Subcutaneous adipose tissue (tissue), 4 donors: ENCODE data around the gene LPGAT1. TPM values are rescaled to one million over a fixed set of nuclear protein-coding genes. Genes with fewer than 3 reads are reported as not detected.

Source experiments
- total RNA-seq, 4 donors: library from RNA; depleted of rRNA; stranded (reverse); fragments of >200 nt; gene quantifications; one replicate each; pipeline ENCODE4 v1.1.0, GENCODE V29; 2016
- TF ChIP-seq, protein P1 (sequence below): fragments of 450-650 bp; IDR thresholded peaks from one replicate; pipeline ENCODE4 v1.5.1; 2016; ENCODE audit warnings: low read depth, mild to moderate bottlenecking, control low read depth, antibody characterized with exemption, moderate library complexity

The LPGAT1 gene
- total RNA-seq, 4 donors from 2014 or later: 57.8 to 131 (median 73.7) TPM

DNA sequence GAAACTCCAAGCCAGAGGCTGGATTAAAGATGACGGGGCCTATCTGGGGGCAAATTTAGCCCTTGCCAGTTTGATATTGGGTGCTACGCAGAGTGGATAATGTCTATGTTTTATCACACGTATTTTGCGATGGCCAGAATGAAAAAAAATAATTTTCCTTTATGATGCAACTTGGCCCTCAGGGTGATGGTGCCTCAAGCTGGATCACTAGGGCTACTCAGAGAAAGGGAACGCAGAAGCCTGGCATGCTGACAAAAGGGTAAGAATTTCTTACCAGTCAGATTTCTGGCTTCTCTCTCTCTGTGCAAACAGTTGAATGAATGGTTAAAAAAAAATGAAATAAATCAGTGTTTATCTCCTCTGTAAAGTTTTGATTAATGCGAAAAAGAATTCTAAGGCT is 122.6 kb downstream of the LPGAT1 start:
- TF ChIP-seq, protein P1, sequence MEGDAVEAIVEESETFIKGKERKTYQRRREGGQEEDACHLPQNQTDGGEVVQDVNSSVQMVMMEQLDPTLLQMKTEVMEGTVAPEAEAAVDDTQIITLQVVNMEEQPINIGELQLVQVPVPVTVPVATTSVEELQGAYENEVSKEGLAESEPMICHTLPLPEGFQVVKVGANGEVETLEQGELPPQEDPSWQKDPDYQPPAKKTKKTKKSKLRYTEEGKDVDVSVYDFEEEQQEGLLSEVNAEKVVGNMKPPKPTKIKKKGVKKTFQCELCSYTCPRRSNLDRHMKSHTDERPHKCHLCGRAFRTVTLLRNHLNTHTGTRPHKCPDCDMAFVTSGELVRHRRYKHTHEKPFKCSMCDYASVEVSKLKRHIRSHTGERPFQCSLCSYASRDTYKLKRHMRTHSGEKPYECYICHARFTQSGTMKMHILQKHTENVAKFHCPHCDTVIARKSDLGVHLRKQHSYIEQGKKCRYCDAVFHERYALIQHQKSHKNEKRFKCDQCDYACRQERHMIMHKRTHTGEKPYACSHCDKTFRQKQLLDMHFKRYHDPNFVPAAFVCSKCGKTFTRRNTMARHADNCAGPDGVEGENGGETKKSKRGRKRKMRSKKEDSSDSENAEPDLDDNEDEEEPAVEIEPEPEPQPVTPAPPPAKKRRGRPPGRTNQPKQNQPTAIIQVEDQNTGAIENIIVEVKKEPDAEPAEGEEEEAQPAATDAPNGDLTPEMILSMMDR: no peak

DNA sequence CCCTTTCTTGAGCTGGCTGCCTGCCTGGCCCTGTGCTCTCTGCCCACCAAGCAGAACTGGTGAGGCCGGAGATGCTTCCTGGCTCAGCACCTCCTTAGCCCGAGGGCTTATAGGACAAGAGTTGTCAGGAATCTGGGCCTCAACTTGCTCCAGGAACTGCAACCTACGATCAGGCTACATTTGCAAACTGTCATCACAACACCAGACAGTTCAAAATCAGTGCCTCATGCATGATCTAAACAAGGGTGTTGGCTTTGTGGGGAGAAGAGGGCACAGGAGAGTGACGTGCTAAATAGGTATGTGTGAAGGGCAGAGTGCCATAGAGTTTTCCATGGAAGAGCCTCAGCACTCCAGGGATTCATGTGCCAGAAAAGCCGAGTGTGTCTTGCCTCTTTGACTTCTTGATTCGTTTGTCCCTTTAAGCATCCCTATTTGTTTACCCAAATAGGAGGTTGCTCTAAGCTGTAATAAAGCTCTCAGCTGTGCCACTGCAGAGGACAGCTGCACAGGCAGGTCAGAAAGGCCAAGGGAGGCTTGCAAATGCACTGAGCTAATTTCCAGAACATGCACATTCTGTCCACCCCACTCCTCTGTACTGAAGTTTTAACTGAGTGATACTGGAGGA is 125.0 kb downstream of the LPGAT1 start:
- TF ChIP-seq, protein P1: no peak

DNA sequence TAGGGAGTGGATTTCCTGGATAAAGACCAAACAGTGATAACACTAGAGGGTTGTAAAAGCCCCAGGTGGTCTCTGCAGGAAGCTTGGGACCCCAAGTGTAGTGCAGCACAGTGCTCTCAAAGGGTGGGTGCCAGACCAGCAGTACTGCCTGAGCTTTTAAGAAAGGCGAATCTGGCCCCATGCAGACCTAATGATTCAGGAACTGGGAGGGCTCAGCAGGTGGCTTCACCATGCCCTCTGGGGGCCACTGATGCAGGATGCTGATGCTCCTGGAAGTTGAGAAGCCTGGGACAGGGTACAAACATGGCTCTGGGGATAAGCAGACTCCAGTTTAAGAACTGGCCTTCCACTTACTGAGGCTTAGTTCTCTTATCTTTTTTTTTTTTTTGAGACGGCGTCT is 126.0 kb downstream of the LPGAT1 start:
- TF ChIP-seq, protein P1: no peak

DNA sequence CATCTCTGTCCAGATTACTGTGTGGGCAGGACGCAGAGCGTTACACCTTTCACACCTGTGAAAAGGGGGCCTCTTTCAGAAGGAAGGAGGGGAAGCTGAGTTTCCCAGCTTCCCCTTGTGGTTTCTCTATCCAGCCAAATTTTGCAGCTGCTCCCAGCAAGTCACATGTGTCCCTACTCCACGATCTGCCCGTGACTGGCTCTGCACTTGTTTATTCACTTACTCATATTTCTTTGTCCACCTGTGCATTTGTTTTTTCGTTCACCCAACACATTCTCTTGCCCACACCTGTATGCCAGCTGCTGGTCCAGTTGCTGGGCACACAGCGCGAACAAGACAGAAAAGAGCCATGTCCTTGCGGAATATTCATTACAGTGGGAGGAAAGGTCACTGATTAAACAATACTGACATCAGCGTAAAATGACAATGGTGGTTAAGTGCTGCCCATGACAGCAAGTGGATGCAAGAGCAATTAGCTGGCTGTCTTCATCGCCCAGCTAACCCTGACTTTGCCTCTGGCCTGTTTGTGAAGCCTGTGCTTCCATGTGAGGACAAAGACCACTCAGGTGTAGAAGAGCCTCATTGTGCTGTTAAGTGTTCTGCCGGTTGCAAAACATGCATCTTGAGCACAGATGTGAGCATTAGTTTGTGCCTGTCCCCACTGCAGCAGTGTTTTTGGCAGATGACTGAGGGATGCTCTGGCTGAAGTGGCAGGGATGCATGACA is 126.6 kb downstream of the LPGAT1 start:
- TF ChIP-seq, protein P1: no peak

DNA sequence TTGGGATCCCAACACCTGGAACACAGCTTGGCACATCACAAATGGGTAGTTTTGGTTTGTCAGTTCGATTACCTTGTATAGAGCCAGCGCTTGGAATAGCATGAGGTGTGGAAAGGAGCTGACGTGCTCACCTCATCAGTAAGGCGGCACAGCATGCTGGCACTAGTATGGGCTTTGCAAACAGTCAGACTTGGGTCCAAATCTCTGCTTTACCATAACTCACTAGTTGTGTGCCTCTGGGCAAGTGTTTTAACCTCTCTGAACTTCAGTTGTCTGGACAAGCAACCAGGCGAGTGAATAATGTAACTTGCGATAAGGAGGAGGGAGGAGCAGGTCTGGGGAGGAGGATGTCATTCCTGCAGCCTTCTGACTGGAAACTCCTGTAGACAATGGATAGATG is 128.8 kb downstream of the LPGAT1 start:
- TF ChIP-seq, protein P1: no peak

DNA sequence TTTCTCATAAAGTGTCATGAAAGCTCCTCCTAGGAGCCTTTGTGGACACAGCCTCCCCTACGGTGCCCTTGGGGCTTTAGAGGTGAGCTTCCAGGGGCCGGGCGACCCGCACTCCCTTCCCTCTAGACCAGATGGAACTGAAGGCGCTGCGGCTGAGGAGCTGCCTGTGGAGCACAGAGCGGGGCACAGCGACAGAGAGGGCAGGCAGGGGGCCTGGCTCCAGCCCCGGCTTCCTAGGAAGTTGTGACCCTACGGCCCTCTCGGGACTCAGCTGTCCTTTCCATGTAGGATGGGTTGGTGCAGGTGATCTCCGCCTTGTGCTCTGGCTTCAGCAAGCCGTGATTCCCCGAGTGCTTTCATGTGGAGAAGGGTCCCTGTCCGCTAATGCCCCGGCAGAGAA is 131.5 kb downstream of the LPGAT1 start:
- TF ChIP-seq, protein P1: no peak

DNA sequence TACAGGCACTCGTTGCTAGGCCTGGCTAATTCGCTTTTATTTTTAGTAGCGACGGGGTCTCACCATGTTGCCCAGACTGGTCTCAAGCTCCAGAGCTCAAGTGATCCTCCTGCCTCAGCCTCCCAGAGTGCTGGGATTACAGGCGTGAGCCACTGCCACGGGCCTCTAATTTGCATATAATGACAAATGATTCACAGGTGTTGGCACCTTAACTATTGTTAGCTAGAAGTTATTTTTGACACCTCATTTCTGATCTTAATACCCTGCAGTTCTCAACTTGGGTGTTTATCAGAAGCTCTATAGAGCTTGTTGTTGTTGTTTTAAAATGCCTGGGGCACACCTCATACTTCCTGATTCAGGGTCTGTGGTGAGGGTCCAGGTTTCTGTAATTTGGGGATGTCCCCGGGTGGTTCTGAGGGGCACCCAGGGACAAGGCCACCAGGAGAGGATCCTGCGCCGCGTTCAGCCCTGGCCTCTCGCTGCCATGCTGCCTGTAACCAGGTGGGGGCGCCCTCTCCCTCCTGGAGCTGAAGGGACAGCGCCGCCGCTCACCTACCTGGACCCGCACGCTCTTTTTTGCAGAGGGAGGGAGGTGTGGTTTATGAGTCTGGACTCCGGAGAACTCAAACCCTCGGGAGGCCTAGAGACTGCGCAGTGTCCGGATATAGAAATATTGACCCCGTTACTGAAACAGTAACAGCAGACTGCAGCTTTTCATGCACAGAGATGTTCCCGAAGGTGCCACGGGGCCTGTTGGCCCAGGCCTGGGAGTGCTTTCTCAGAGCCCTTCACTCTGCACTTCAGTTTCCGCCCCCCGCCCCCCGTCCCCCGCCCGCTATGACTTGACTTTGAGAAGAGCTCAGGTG is 132.2 kb downstream of the LPGAT1 start:
- TF ChIP-seq, protein P1: no peak
